NCI-H2227 (cell line): ENCODE measurements around the gene GFRA4.
"Not testable (repeated sequence)": the region's sequence is repeated elsewhere in the genome, so short reads cannot be mapped to it uniquely, and the experiment has no call there.

Source experiments
- DNase-seq: peaks from one replicate; lab custom pipeline; 2025; ENCODE audit not compliant: unreplicated experiment; lab: John Stamatoyannopoulos, UW

The GFRA4 gene

GRCh38 chr20:3627476-3627875 lies 35.7 kb downstream of the GFRA4 start:
- DNase-seq = no peak

GRCh38 chr20:3622406-3622805 lies 40.8 kb downstream of the GFRA4 start:
- no peak for DNase-seq

DNA sequence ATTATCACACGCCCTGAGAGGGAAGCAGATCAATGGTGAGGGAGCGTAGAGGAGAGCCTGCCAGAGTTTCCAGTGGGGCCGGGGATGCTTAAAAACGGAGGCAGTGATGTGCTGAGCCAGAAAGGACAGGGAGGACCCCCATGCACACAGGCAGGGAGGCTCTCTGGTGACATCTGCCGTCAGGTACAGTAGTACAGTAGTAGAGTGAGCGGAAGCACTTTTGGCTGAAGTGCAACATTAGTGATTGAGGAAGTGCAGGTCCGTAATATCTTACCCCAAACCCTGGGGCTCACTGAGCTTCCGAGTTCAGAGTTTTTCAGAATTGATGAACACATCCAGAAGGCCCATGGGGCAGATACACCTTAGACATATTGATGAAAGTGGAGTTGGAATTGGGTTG lies 42.1 kb downstream of the GFRA4 start:
- DNase-seq = no peak

DNA sequence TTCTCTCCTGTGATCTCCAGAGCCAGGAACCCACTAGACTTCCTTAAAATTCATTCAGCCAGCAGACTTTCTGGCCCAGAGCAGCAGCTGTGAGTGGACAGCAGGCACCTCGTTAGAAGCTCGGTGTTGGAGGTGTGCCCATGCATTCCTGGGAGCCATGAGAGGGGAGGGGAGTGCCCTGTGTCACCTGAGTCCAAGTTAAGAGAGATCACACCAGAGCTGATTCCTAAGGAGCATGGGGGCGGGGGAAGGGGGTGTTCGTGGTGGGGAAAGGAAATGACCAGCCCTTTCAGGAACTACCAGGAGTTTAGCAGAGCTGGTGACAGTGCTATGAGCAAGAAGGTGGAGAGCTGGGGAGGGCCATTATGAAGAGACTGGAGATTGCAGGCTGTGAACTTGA lies 46.9 kb downstream of the GFRA4 start:
- no peak for DNase-seq

- DNase-seq = not testable (repeated sequence)
These were observed 47.9 kb downstream of the GFRA4 start for GRCh38 chr20:3615171-3615840.

DNA sequence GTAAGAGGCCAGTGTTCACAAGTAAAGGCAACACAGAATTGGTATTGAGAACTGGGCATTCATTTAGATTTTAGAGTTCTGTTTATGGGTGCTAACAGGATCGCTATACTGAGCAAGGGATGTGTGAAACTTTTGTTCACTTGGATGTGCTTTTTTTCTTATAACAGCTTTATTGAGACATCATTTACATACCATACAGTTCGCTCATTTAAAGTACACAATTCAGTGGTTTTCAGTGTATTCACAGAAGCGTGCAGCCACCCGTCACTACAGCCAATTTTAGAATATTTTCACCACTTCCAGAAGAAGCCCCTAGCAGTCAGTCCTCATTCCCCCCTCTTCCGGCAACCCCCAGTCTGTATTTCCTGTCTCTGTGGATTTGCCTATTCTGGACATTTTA lies 48.7 kb downstream of the GFRA4 start:
- no peak for DNase-seq

GRCh38 chr20:3613821-3614440 lies 49.3 kb downstream of the GFRA4 start:
- DNase-seq = no peak

GRCh38 chr20:3612795-3613572 lies 50.2 kb downstream of the GFRA4 start:
- DNase-seq = no peak

DNA sequence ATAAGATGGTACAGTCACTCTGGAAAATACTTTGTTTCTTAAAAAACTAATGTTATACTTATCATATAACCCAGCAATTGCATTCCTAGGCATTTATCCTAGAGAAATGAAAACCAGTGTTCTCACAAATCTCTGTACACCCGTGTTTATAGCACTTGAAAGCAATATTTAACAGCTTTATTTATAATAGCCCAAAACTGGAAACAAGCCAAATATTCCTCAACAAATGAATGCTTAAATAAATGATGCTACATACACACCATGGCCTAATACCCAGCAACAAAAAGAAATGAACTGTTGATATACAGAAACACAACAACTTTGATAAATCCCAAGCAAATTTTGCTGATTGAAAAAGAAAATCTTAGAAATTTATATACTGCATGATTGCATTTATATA lies 51.3 kb downstream of the GFRA4 start:
- DNase-seq = no peak
